Thyroid gland (tissue), 4 donors: ENCODE results near the gene C11orf24.

ENCODE experiments used
- POLR2A ChIP-seq, 2 donors: fragments of 450-650 bp; IDR thresholded peaks; one replicate each; pipeline ENCODE4 v1.6.1; 2017; ENCODE audit warnings: antibody characterized with exemption in 2 of 2, mild to moderate bottlenecking in 2 of 2, moderate library complexity in 1 of 2
- TF ChIP-seq, protein P1 (sequence below), 6 experiments: fragments of 200-600 bp in 3 of 6; fragments of 450-650 bp in 3 of 6; sonication (generic) in 3 of 6; IDR thresholded peaks; one replicate each; pipeline ENCODE4 v1.5.1; 2016 to 2019; ENCODE audit warnings: antibody characterized with exemption in 6 of 6, mild to moderate bottlenecking in 2 of 6, inconsistent platforms in 1 of 6, moderate library complexity in 1 of 6

DNA sequence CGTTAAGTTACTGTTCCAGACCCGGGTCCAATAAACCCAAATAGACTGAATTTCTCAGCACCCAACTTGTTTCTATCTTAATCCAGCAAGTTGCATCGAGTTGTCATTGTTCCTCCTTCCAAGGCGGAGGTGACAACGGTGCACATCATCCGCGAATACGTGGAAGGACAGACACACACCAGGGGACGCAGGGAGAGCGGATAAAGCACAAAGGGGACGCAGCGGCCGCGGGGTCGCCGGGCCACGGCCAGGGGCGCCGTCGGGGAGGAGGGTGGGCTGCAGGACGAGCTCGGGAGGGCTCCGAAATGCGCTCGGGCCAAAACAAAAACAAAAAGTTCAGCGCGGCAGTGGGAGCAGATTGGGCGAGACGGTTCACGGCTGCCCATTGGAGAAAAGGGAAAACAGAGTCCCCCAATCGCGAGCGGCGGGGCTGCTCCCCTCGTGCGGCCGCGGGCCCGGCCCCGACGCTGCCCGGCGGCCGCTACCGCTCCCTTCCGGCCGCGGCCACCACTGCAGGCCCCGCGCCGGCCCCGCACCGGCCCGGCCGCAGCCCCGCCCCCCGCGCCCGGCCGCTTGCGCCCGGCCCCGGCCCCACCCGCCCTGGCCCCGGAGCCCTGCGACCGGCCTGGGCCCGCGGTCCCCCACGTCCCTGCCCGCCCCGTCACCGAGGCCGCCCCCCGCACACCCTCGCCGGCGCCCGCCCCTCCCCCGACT, 59.2 kb downstream of the C11orf24 start:
- TF ChIP-seq, protein P1, sequence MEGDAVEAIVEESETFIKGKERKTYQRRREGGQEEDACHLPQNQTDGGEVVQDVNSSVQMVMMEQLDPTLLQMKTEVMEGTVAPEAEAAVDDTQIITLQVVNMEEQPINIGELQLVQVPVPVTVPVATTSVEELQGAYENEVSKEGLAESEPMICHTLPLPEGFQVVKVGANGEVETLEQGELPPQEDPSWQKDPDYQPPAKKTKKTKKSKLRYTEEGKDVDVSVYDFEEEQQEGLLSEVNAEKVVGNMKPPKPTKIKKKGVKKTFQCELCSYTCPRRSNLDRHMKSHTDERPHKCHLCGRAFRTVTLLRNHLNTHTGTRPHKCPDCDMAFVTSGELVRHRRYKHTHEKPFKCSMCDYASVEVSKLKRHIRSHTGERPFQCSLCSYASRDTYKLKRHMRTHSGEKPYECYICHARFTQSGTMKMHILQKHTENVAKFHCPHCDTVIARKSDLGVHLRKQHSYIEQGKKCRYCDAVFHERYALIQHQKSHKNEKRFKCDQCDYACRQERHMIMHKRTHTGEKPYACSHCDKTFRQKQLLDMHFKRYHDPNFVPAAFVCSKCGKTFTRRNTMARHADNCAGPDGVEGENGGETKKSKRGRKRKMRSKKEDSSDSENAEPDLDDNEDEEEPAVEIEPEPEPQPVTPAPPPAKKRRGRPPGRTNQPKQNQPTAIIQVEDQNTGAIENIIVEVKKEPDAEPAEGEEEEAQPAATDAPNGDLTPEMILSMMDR (IDR thresholded peaks at IDR 0.05): peak in 3 of 6 experiments; percentile 34 to 52 (median 51)
- peak in 1 of 2 donors; percentile 46 for TF ChIP-seq POLR2A (IDR thresholded peaks at IDR 0.05)
